Muscle of leg (tissue), 11 donors: Measurements from ENCODE around the gene PRR12. TPM values are rescaled to one million over a fixed set of nuclear protein-coding genes. Genes with fewer than 3 reads are reported as not detected.

ENCODE experiments used
- DNase-seq: peaks from one replicate; pipeline ENCODE4 v3.0.0; 2013
- H3K27ac ChIP-seq: one replicate; pipeline ENCODE4 v1.5.1; 2013; ENCODE audit warnings: mild to moderate bottlenecking, low read length, control low read depth
- H3K27me3 ChIP-seq: one replicate; pipeline ENCODE4 v1.6.1; 2013; ENCODE audit warnings: low read length; ENCODE audit not compliant: control insufficient read depth, insufficient read depth
- H3K36me3 ChIP-seq: one replicate; pipeline ENCODE4 v1.6.1; 2013; ENCODE audit warnings: low read length; ENCODE audit not compliant: control insufficient read depth, insufficient read depth
- H3K4me1 ChIP-seq: one replicate; pipeline ENCODE4 v1.6.1; 2013; ENCODE audit warnings: low read length; ENCODE audit not compliant: control insufficient read depth, insufficient read depth
- H3K4me3 ChIP-seq: one replicate; pipeline ENCODE4 v1.5.1; 2013; ENCODE audit warnings: low read length, control low read depth
- H3K9me3 ChIP-seq: replicated peaks from 2 replicates; pipeline ENCODE4 v1.6.1; 2013; ENCODE audit warnings: low read depth, low read length; ENCODE audit not compliant: control insufficient read depth
- WGBS: methylation state at CpG from one replicate; pipeline ENCODE4 v1.1.5; 2013; ENCODE audit warnings: missing lambda C conversion rate; ENCODE audit not compliant: insufficient coverage; 5-methylcytosine and 5-hydroxymethylcytosine counted together
- polyA plus RNA-seq, 8 donors: library from polyadenylated mRNA; unstranded; fragments of 120-200 nt; gene quantifications; one replicate each; pipeline versions ENCODE4 v1.2.1 to v1.2.3, GENCODE V29; 2013; ENCODE audit warnings: inconsistent platforms in 1 of 8, low replicate concordance in 1 of 8; ENCODE audit not compliant: insufficient read length in 8 of 8, insufficient read depth in 1 of 8
- total RNA-seq: library from RNA; stranded (reverse); fragments of 120-200 nt; gene quantifications from one replicate; pipeline ENCODE4 v1.2.4, GENCODE V29; 2013

The PRR12 gene
- total and polyA plus RNA-seq, 9 donors = 3.5 to 22.7 (median 18.3) TPM

- H3K27ac ChIP-seq = no peak overlapping the region
- no peak overlapping the region for H3K4me3 ChIP-seq
- DNase-seq = no peak
- peaks cover 38% of the 10 kb centered on the region for H3K4me1 ChIP-seq
- WGBS = 68% methylated on average over 2 of the region's 2 CpGs
- peaks cover 37% of the 10 kb centered on the region for H3K36me3 ChIP-seq
- no peaks in the 10 kb centered on the region for H3K9me3 ChIP-seq
- no peaks in the 10 kb centered on the region for H3K27me3 ChIP-seq
Measured at GRCh38 chr19:49643466-49643865, 52.5 kb downstream of the PRR12 start.

GRCh38 chr19:49645592-49645991, 54.6 kb downstream of the PRR12 start:
- no peak for DNase-seq
- 97% methylated on average over 7 of the region's 11 CpGs for WGBS
- H3K4me3 ChIP-seq = no peak overlapping the region
- no peaks in the 10 kb centered on the region for H3K9me3 ChIP-seq
- H3K36me3 ChIP-seq = peaks cover 56% of the 10 kb centered on the region
- peaks cover 24% of the 10 kb centered on the region for H3K4me1 ChIP-seq
- no peaks in the 10 kb centered on the region for H3K27me3 ChIP-seq
- no peak overlapping the region for H3K27ac ChIP-seq

DNA sequence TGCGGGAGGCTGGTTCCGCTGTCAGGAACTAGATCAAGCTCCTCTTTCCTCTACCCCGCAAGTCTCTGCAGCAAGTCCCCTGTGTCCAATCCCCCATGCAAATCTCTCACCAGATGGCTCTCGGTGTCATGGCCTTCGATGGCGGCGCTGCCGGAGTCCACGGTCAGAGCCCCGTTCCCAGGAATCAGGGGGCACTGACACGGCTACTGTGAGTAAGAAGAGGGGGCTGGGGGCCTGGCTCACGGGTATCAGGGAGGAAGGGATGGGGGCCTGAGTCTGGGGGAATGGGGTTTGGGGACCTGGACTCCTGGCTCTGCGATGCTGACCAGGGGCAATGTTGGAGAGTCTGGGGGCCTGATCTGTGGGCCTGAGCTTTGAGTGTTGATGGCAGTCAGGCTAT, 55.0 kb downstream of the PRR12 start:
- no peak for DNase-seq
- Histone ChIP-seq H3K4me3 (no peak overlapping the region), H3K27ac (no peak overlapping the region), H3K27me3 (no peaks in the 10 kb centered on the region), H3K4me1 (peaks cover 20% of the 10 kb centered on the region), H3K36me3 (peaks cover 57% of the 10 kb centered on the region), H3K9me3 (no peaks in the 10 kb centered on the region)
- 76% methylated on average over 6 of the region's 13 CpGs for WGBS

- peaks cover 61% of the 10 kb centered on the region for H3K36me3 ChIP-seq
Measured at GRCh38 chr19:49646586-49646985, 55.6 kb downstream of the PRR12 start.

DNA sequence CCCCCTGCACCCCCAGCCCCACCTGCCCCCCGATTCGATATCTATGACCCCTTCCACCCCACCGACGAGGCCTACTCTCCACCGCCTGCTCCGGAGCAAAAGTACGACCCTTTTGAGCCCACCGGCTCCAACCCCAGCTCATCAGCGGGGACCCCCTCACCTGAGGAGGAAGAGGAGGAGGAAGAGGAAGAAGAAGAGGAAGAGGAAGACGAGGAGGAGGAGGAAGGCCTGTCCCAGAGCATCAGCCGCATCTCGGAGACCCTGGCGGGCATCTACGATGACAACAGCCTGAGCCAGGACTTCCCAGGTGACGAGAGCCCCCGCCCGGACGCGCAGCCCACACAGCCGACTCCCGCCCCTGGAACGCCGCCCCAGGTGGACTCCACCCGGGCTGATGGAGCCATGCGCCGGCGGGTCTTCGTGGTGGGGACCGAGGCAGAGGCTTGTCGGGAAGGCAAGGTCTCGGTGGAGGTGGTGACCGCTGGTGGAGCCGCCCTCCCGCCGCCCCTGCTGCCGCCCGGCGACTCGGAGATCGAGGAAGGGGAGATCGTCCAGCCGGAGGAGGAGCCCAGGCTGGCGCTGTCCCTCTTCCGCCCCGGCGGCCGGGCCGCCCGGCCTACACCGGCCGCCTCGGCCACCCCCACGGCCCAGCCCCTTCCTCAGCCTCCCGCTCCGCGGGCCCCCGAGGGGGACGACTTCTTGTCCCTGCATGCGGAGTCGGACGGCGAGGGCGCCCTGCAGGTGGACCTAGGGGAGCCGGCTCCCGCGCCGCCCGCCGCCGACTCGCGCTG, 60.2 kb downstream of the PRR12 start:
- 94% methylated on average over 66 of the region's 72 CpGs for WGBS
- DNase-seq = no peak
- Histone ChIP-seq H3K4me3 (no peak overlapping the region), H3K27me3 (no peaks in the 10 kb centered on the region), H3K4me1 (no peaks in the 10 kb centered on the region), H3K27ac (no peak overlapping the region), H3K36me3 (peaks cover 81% of the 10 kb centered on the region), H3K9me3 (no peaks in the 10 kb centered on the region)

More at GRCh38 chr19:49646586-49646985, 55.6 kb downstream of the PRR12 start:
- Histone ChIP-seq H3K27ac (no peak overlapping the region), H3K4me3 (no peak overlapping the region), H3K4me1 (peaks cover 14% of the 10 kb centered on the region), H3K27me3 (no peaks in the 10 kb centered on the region), H3K9me3 (no peaks in the 10 kb centered on the region)
- no peak for DNase-seq
- WGBS = 88% methylated on average over 11 of the region's 17 CpGs

DNA sequence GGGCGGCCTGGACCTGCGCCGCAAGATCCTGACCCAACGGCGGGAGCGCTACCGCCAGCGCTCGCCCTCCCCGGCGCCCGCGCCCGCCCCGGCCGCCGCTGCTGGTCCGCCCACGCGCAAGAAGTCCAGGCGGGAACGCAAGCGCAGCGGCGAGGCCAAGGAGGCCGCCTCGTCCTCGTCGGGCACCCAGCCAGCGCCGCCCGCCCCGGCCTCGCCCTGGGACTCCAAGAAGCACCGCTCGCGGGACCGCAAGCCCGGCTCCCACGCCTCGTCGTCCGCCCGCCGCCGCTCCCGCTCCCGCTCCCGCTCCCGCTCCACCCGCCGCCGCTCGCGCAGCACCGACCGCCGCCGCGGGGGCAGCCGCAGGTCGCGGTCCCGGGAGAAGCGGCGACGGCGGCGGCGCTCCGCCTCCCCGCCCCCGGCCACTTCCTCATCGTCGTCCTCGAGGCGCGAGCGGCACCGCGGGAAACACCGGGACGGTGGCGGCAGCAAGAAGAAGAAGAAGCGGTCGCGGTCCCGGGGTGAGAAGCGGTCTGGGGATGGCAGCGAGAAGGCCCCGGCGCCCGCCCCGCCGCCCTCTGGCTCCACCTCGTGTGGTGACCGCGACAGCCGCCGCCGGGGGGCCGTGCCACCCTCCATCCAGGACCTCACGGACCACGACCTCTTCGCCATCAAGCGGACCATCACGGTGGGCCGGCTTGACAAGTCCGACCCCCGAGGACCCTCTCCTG, 61.0 kb downstream of the PRR12 start:
- 95% methylated on average over 94 of the region's 110 CpGs for WGBS
- no peak overlapping the region for H3K27ac ChIP-seq

GRCh38 chr19:49652551-49653465, 61.8 kb downstream of the PRR12 start:
- WGBS = 90% methylated on average over 49 of the region's 58 CpGs
- DNase-seq = no peak
- Histone ChIP-seq H3K27ac (no peak overlapping the region), H3K4me3 (no peak overlapping the region), H3K9me3 (no peaks in the 10 kb centered on the region), H3K36me3 (peaks cover 86% of the 10 kb centered on the region), H3K4me1 (no peaks in the 10 kb centered on the region), H3K27me3 (no peaks in the 10 kb centered on the region)

More for the DNA sequence above, 61.0 kb downstream of the PRR12 start:
- Histone ChIP-seq H3K4me1 (no peaks in the 10 kb centered on the region), H3K36me3 (peaks cover 81% of the 10 kb centered on the region), H3K9me3 (no peaks in the 10 kb centered on the region), H3K27me3 (no peaks in the 10 kb centered on the region), H3K4me3 (no peak overlapping the region)
- no peak for DNase-seq

DNA sequence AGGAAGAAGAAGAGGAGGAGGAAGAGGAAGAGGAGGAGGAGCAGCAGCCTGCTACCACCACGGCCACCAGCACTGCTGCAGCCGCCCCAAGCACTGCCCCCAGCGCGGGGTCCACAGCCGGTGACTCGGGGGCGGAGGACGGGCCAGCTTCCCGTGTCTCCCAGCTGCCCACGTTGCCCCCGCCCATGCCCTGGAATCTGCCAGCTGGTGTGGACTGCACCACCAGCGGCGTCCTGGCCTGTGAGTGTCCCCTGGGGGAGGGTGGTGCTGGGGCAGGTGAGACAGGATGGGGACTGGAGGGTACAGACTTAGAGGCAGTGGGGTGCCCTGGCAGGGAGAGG, 62.5 kb downstream of the PRR12 start:
- DNase-seq = no peak
- H3K4me1 ChIP-seq = no peaks in the 10 kb centered on the region
- no peaks in the 10 kb centered on the region for H3K27me3 ChIP-seq
- no peaks in the 10 kb centered on the region for H3K9me3 ChIP-seq
- peaks cover 86% of the 10 kb centered on the region for H3K36me3 ChIP-seq
- WGBS = 90% methylated on average over 13 of the region's 13 CpGs
- no peak overlapping the region for H3K27ac ChIP-seq
- H3K4me3 ChIP-seq = no peak overlapping the region

DNA sequence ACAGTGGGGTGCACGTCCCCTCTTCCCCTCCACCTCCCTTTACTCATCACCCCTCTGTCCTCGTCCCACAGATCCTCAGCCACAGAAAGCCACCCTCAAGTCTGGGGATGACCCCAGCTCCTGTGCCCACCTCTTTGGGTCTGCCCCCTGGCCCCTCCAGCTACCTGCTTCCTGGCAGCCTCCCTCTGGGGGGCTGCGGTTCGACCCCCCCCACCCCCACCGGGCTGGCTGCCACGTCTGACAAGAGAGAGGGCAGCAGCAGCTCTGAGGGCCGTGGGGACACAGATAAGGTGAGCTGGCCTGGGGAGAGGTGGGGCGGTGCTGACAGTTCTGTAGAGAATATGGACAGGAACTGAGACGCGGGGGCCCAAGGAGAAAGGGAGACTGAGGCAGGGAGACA, 63.6 kb downstream of the PRR12 start:
- peaks cover 88% of the 10 kb centered on the region for H3K36me3 ChIP-seq
- H3K27ac ChIP-seq = no peak overlapping the region
- no peaks in the 10 kb centered on the region for H3K4me1 ChIP-seq
- no peak for DNase-seq
- H3K4me3 ChIP-seq = no peak overlapping the region
- 80% methylated on average over 7 of the region's 10 CpGs for WGBS
- no peaks in the 10 kb centered on the region for H3K9me3 ChIP-seq
- no peaks in the 10 kb centered on the region for H3K27me3 ChIP-seq
